ENCODE results near the gene MIOX. TPM values are rescaled to one million over a fixed set of nuclear protein-coding genes. Genes with fewer than 3 reads are reported as not detected.

MIOX gene
- total RNA-seq, 1 experiment from 2014 or later, result not detected

DNA sequence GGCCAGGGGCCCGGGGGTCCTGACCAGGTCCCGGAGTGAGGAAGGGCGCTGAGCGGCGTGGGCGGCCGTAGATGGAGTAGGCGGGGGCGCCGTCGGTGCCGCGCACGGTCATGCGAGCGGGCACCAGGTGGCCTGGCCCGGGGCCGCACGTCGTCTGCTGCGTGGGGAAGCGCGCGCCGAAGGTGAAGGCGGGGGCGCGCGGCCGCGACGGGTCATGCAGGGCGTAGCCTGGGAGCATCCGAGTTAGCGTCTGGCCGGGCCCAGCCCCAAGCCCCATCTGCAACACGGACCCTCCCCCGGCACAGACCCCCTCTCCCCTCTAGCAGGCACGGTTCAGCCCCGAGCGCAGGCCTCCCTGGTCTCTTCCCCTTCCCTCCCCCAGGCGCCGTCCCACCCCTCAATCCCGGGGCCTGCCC lies 44.9 kb downstream of the MIOX start:
- peaks cover 36% of the 10 kb centered on the region for H3K4me1 ChIP-seq
- H3K27me3 ChIP-seq (replicated peaks; ENCODE audit: control insufficient read depth, insufficient read depth, low read length), result no peaks in the 10 kb centered on the region
- intact Hi-C loops (cut with micrococcal nuclease; ENCODE audit: unreplicated experiment), result loop anchor here (5.0 kb wide), 1 partner anchor 91 kb away; no protein-coding TSS in a partner anchor
- BruUV-seq (replicated peaks), result no TSS peak
- H3K36me3 ChIP-seq (ENCODE audit: control insufficient read depth, insufficient read depth, low read length), result no peaks in the 10 kb centered on the region
- Mint-ChIP-seq H3K4me3 (ENCODE audit: unreplicated experiment) (peak overlapping the region; percentile 81), H3K27ac (ENCODE audit: unreplicated experiment) (peak overlapping the region; percentile 86), H3K27me3 (ENCODE audit: insufficient read depth, unreplicated experiment) (no peaks in the 10 kb centered on the region), H3K9me3 (ENCODE audit: unreplicated experiment) (no peaks in the 10 kb centered on the region), H3K36me3 (ENCODE audit: insufficient read depth, unreplicated experiment) (peaks cover 35% of the 10 kb centered on the region), H3K4me1 (ENCODE audit: low read depth, unreplicated experiment) (peaks cover 31% of the 10 kb centered on the region)
- no peaks in the 10 kb centered on the region for H3K9me3 ChIP-seq
- DNase-seq, result peak; percentile 66
- CTCF ChIA-PET, result interaction anchor here (0.7 to 1.0 kb wide), 2 partner anchors 24 to 31 kb away, joined by 4 to 7 read pairs; partner anchors contain the start of genes LMF2 and SYCE3
- H3K4me3 ChIP-seq (ENCODE audit: low read depth, low read length), result peak overlapping the region; percentile 68
- TF ChIP-seq, protein P1, sequence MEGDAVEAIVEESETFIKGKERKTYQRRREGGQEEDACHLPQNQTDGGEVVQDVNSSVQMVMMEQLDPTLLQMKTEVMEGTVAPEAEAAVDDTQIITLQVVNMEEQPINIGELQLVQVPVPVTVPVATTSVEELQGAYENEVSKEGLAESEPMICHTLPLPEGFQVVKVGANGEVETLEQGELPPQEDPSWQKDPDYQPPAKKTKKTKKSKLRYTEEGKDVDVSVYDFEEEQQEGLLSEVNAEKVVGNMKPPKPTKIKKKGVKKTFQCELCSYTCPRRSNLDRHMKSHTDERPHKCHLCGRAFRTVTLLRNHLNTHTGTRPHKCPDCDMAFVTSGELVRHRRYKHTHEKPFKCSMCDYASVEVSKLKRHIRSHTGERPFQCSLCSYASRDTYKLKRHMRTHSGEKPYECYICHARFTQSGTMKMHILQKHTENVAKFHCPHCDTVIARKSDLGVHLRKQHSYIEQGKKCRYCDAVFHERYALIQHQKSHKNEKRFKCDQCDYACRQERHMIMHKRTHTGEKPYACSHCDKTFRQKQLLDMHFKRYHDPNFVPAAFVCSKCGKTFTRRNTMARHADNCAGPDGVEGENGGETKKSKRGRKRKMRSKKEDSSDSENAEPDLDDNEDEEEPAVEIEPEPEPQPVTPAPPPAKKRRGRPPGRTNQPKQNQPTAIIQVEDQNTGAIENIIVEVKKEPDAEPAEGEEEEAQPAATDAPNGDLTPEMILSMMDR (IDR thresholded peaks at IDR 0.05; ENCODE audit: insufficient read depth in 1 of 2, low read depth in 1 of 2, low read length in 1 of 2, severe bottlenecking in 1 of 2, unreplicated experiment in 1 of 2), result no peak
- POLR2A ChIA-PET, result interaction anchor here (0.7 to 1.5 kb wide), 5 partner anchors 16 to 237 kb away, joined by 3 to 7 read pairs (median 4); partner anchors contain the start of genes CHKB, LMF2 and SYCE3

DNA sequence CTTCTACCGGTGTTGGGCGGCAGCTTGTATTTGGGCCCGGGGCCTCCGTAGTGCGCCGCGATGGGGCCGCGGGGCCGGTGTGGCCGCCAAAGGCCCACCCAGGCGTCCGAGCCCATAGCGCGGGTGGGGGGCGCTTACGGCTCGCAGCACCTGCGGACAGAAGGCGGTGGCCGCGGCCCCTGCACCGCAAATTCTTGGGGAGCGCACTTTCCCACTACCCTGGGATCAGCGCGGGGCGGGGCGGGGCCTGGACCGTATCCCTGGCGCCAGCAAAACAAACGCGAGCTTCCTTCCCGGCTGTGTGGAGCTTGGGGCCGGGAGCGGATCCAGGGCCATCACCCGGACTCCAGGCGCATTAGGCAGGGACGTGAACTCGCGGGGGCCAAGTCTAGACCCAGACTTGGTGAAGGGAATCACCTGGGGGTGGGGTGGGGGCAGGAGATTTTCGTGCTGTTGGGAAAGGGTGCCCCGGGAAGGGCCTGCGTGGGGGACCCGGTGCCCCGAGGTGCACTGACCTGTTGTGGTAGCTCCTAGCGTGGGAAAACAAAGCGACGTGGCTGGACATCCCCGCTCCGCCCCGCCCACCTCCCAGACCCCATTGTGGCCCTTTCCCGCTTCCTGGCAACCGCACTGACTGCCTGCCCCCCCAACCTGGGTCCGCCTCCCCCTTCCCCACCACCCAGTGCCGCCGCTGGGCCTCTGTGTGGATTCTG lies 45.5 kb downstream of the MIOX start:
- Mint-ChIP-seq H3K4me1 (ENCODE audit: low read depth, unreplicated experiment) (peaks cover 27% of the 10 kb centered on the region), H3K9me3 (ENCODE audit: unreplicated experiment) (no peaks in the 10 kb centered on the region), H3K4me3 (ENCODE audit: unreplicated experiment) (peak overlapping the region; percentile 81), H3K27ac (ENCODE audit: unreplicated experiment) (peak overlapping the region; percentile 86), H3K27me3 (ENCODE audit: insufficient read depth, unreplicated experiment) (no peaks in the 10 kb centered on the region), H3K36me3 (ENCODE audit: insufficient read depth, unreplicated experiment) (peaks cover 30% of the 10 kb centered on the region)
- CTCF ChIA-PET, result interaction anchor here (0.7 to 1.0 kb wide), 3 partner anchors 24 to 89 kb away, joined by 3 to 7 read pairs (median 4); partner anchors contain the start of genes LMF2 and SYCE3
- POLR2A ChIA-PET, result interaction anchor here (0.7 to 1.5 kb wide), 5 partner anchors 15 to 238 kb away, joined by 3 to 7 read pairs (median 4); partner anchors contain the start of genes CHKB, LMF2 and SYCE3
- peak overlapping the region; percentile 68 for H3K4me3 ChIP-seq (ENCODE audit: low read depth, low read length)
- peaks cover 30% of the 10 kb centered on the region for H3K4me1 ChIP-seq
- peak; percentile 69 to 78 for DNase-seq
- no peaks in the 10 kb centered on the region for H3K27me3 ChIP-seq (replicated peaks; ENCODE audit: control insufficient read depth, insufficient read depth, low read length)
- no peaks in the 10 kb centered on the region for H3K36me3 ChIP-seq (ENCODE audit: control insufficient read depth, insufficient read depth, low read length)
- intact Hi-C loops (cut with micrococcal nuclease; ENCODE audit: unreplicated experiment), result loop anchor here (2.0 to 5.0 kb wide), 2 partner anchors 31 to 90 kb away; partner anchors contain the start of gene SYCE3
- H3K9me3 ChIP-seq, result no peaks in the 10 kb centered on the region
- TF ChIP-seq, protein P1 (IDR thresholded peaks at IDR 0.05; ENCODE audit: insufficient read depth in 1 of 2, low read depth in 1 of 2, low read length in 1 of 2, severe bottlenecking in 1 of 2, unreplicated experiment in 1 of 2), result no peak
- no TSS peak for BruUV-seq (replicated peaks)

Data from Caco-2 (cell line).